Peyer's patch (tissue), 4 donors: Measurements from ENCODE around the gene PTPRM. TPM values are rescaled to one million over a fixed set of nuclear protein-coding genes. Genes with fewer than 3 reads are reported as not detected.
A peak's percentile ranks its signal among the peaks of the same experiment; 100 is the strongest.

ENCODE experiments used
- DNase-seq, 3 donors: peaks; one replicate each; pipeline ENCODE4 v3.0.0-alpha.2; 2017 to 2019
- H3K27ac ChIP-seq, 4 donors: fragments of 200-600 bp; sonication (generic); one replicate each; pipeline ENCODE4 v1.5.1; 2016 to 2019
- H3K27me3 ChIP-seq, 2 donors: fragments of 200-600 bp; sonication (generic); one replicate each; pipeline ENCODE4 v1.5.1; 2019
- H3K36me3 ChIP-seq, 3 donors: fragments of 200-600 bp; sonication (generic); one replicate each; pipeline ENCODE4 v1.5.1; 2016 to 2019
- H3K4me1 ChIP-seq, 4 donors: fragments of 200-600 bp; sonication (generic); one replicate each; pipeline ENCODE4 v1.5.1; 2016 to 2019
- H3K4me3 ChIP-seq, 4 donors: fragments of 200-600 bp; sonication (generic); 1 replicate in 3 of 4; 2 replicates in 1 of 4; pipeline ENCODE4 v1.5.1; 2016 to 2019; ENCODE audit warnings: mild to moderate bottlenecking in 1 of 4
- H3K9me3 ChIP-seq, 4 donors: fragments of 200-600 bp; sonication (generic); one replicate each; pipeline ENCODE4 v1.5.1; 2016 to 2019; ENCODE audit warnings: mild to moderate bottlenecking in 1 of 4
- POLR2A ChIP-seq, 2 donors: fragments of 450-650 bp; IDR thresholded peaks; one replicate each; pipeline ENCODE4 v1.5.1; 2017; ENCODE audit warnings: antibody characterized with exemption in 2 of 2, mild to moderate bottlenecking in 2 of 2, moderate library complexity in 2 of 2
- total RNA-seq, 4 donors: library from RNA; depleted of rRNA; stranded (reverse); fragments of >200 nt; gene quantifications; one replicate each; pipeline ENCODE4 v1.1.0, GENCODE V29; 2016
- TF ChIP-seq, protein P1 (sequence below), 6 experiments: fragments of 450-650 bp in 4 of 6; fragments of 200-600 bp in 2 of 6; sonication (generic) in 1 of 6; IDR thresholded peaks; one replicate each; pipeline ENCODE4 v1.5.1; 2017 to 2019; ENCODE audit warnings: antibody characterized with exemption in 6 of 6, mild to moderate bottlenecking in 3 of 6, moderate library complexity in 1 of 6

Gene PTPRM
- total RNA-seq, 4 donors from 2014 or later: 39.6 to 211 (median 80.3) TPM

- TF ChIP-seq, protein P1, sequence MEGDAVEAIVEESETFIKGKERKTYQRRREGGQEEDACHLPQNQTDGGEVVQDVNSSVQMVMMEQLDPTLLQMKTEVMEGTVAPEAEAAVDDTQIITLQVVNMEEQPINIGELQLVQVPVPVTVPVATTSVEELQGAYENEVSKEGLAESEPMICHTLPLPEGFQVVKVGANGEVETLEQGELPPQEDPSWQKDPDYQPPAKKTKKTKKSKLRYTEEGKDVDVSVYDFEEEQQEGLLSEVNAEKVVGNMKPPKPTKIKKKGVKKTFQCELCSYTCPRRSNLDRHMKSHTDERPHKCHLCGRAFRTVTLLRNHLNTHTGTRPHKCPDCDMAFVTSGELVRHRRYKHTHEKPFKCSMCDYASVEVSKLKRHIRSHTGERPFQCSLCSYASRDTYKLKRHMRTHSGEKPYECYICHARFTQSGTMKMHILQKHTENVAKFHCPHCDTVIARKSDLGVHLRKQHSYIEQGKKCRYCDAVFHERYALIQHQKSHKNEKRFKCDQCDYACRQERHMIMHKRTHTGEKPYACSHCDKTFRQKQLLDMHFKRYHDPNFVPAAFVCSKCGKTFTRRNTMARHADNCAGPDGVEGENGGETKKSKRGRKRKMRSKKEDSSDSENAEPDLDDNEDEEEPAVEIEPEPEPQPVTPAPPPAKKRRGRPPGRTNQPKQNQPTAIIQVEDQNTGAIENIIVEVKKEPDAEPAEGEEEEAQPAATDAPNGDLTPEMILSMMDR (IDR thresholded peaks at IDR 0.05): no peak
- no peak for TF ChIP-seq POLR2A (IDR thresholded peaks at IDR 0.05)
- Histone ChIP-seq H3K36me3 (no peaks in the 10 kb centered on the region), H3K27me3 (no peaks in the 10 kb centered on the region), H3K4me3 (no peak overlapping the region), H3K27ac (no peak overlapping the region), H3K9me3 (no peaks in the 10 kb centered on the region), H3K4me1 (no peaks in the 10 kb centered on the region)
- no peak for DNase-seq
Measured at GRCh38 chr18:7900091-7900490, 333.0 kb downstream of the PTPRM start.

DNA sequence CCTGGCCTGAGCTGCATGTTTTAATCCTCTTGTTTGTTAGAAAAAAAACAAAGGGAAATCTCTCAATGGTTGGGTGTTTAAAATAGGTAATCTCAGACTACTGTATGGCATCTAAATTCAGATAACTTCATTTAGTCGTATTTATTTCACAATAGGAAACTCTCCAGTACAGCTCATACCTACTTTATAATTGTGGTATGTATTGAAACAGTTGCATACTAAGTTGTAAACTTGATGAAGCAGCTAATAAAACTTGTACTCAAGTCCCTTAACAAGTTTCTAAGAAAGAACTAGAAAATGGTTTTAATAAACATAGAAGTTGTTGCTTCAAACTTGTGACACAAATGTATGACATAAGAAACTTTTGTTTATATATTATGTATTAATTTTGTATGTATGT lies 334.5 kb downstream of the PTPRM start:
- Histone ChIP-seq H3K4me3 (no peak overlapping the region), H3K4me1 (no peaks in the 10 kb centered on the region), H3K9me3 (no peaks in the 10 kb centered on the region), H3K36me3 (no peaks in the 10 kb centered on the region), H3K27me3 (no peaks in the 10 kb centered on the region), H3K27ac (peak overlapping the region in 1 of 4 donors; percentile 20)
- no peak for DNase-seq
- TF ChIP-seq POLR2A (IDR thresholded peaks at IDR 0.05): no peak
- TF ChIP-seq, protein P1 (IDR thresholded peaks at IDR 0.05): no peak

- peak in 1 of 3 donors; percentile 57 for DNase-seq
- H3K4me3 ChIP-seq: no peak overlapping the region
- H3K36me3 ChIP-seq: no peaks in the 10 kb centered on the region
- H3K9me3 ChIP-seq: no peaks in the 10 kb centered on the region
- no peaks in the 10 kb centered on the region for H3K4me1 ChIP-seq
- no peaks in the 10 kb centered on the region for H3K27me3 ChIP-seq
- no peak for TF ChIP-seq POLR2A (IDR thresholded peaks at IDR 0.05)
- TF ChIP-seq, protein P1 (IDR thresholded peaks at IDR 0.05): no peak
- peak overlapping the region in 2 of 4 donors; percentile 14 to 20 for H3K27ac ChIP-seq
Measured at GRCh38 chr18:7902399-7902839, 335.3 kb downstream of the PTPRM start.

DNA sequence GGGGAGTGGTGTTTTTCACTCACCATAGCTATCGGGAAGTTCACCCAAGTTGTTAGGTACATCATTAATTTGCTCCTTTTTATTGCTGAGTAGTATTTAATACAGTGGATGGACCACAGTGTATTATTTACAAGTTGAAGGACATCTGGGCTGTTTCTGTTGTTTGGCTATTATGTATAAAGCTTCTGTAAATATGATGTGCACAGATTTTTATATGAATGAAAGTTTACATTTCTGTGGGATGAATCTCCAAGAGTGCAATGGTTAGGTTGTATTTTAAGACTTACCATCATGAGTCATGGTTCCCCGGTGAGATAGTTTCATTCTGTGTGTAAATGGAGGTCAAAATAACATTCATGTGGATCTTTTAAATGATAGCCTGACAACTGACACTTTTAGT lies 337.4 kb downstream of the PTPRM start:
- H3K27me3 ChIP-seq: no peaks in the 10 kb centered on the region
- H3K27ac ChIP-seq: no peak overlapping the region
- no peaks in the 10 kb centered on the region for H3K9me3 ChIP-seq
- TF ChIP-seq, protein P1 (IDR thresholded peaks at IDR 0.05): no peak
- TF ChIP-seq POLR2A (IDR thresholded peaks at IDR 0.05): no peak
- no peaks in the 10 kb centered on the region for H3K4me1 ChIP-seq
- no peak for DNase-seq
- no peaks in the 10 kb centered on the region for H3K36me3 ChIP-seq
- no peak overlapping the region for H3K4me3 ChIP-seq

GRCh38 chr18:7908681-7909299 lies 341.7 kb downstream of the PTPRM start:
- H3K4me1 ChIP-seq: no peaks in the 10 kb centered on the region
- DNase-seq: no peak
- no peak overlapping the region for H3K4me3 ChIP-seq
- H3K9me3 ChIP-seq: no peaks in the 10 kb centered on the region
- no peak overlapping the region for H3K27ac ChIP-seq
- no peaks in the 10 kb centered on the region for H3K27me3 ChIP-seq
- no peak for TF ChIP-seq POLR2A (IDR thresholded peaks at IDR 0.05)
- TF ChIP-seq, protein P1 (IDR thresholded peaks at IDR 0.05): no peak
- H3K36me3 ChIP-seq: no peaks in the 10 kb centered on the region
